ENCODE measurements around the gene ULBP3.

ULBP3 gene

GRCh38 chr6:150086026-150086425 lies 17.1 kb upstream of the ULBP3 start:
- H3K4me3 ChIP-seq (ENCODE audit: low read depth, low read length): no peak overlapping the region
- H3K79me2 ChIP-seq (ENCODE audit: control insufficient read depth, insufficient read depth, low read length, poor library complexity): no peaks in the 10 kb centered on the region
- H2BK120ac ChIP-seq (ENCODE audit: insufficient read depth, low read length, poor library complexity): no peak overlapping the region
- H4K8ac ChIP-seq (ENCODE audit: low read depth, low read length): no peak overlapping the region
- H4K12ac ChIP-seq (ENCODE audit: low read depth, low read length): no peak overlapping the region
- no peak overlapping the region for H2AK5ac ChIP-seq (ENCODE audit: low read length)
- no CpG with 5 or more reads among the region's 7 CpGs for WGBS (ENCODE audit: extremely low coverage, insufficient coverage, insufficient read length)
- H3K18ac ChIP-seq (ENCODE audit: low read length): no peak overlapping the region
- no peak overlapping the region for H4K91ac ChIP-seq (ENCODE audit: low read depth, low read length)
- H2AFZ ChIP-seq (ENCODE audit: insufficient read depth, low read length, poor library complexity): no peak overlapping the region
- no peak overlapping the region for H2BK5ac ChIP-seq (ENCODE audit: low read depth, low read length, poor library complexity)
- no peak overlapping the region for H2BK12ac ChIP-seq (ENCODE audit: low read length)
- H3K27ac ChIP-seq (ENCODE audit: low read depth, low read length): no peak overlapping the region
- H3K9me3 ChIP-seq (ENCODE audit: insufficient read depth, low read depth, low read length): no peaks in the 10 kb centered on the region
- H3K23ac ChIP-seq (ENCODE audit: low read length): no peak overlapping the region
- H3K27me3 ChIP-seq (ENCODE audit: insufficient read depth, low read length): no peaks in the 10 kb centered on the region
- no peak overlapping the region for H3K4ac ChIP-seq (ENCODE audit: low read depth, low read length)
- no peak overlapping the region for H3K14ac ChIP-seq (ENCODE audit: low read length)
- no peaks in the 10 kb centered on the region for H3K4me1 ChIP-seq (ENCODE audit: control insufficient read depth in 1 of 2, insufficient read depth in 2 of 2, low read length in 2 of 2)
- H3K4me2 ChIP-seq (ENCODE audit: low read length): no peak overlapping the region
- no peak overlapping the region for H3K9ac ChIP-seq (ENCODE audit: low read length)
- no peaks in the 10 kb centered on the region for H3K79me1 ChIP-seq (ENCODE audit: low read length)
- no peak for DNase-seq
- no peaks in the 10 kb centered on the region for H3K36me3 ChIP-seq (ENCODE audit: control insufficient read depth in 1 of 2, insufficient read depth in 2 of 2, low read length in 2 of 2)

- H3K9ac ChIP-seq (ENCODE audit: low read length): no peak overlapping the region
Measured at GRCh38 chr6:150084426-150084825, 15.5 kb upstream of the ULBP3 start.

GRCh38 chr6:150083839-150084238 lies 14.9 kb upstream of the ULBP3 start:
- no peak overlapping the region for H2BK120ac ChIP-seq (ENCODE audit: insufficient read depth, low read length, poor library complexity)
- no peak overlapping the region for H4K12ac ChIP-seq (ENCODE audit: low read depth, low read length)
- no peaks in the 10 kb centered on the region for H3K27me3 ChIP-seq (ENCODE audit: insufficient read depth, low read length)
- H4K91ac ChIP-seq (ENCODE audit: low read depth, low read length): no peak overlapping the region
- H3K79me1 ChIP-seq (ENCODE audit: low read length): no peaks in the 10 kb centered on the region
- no peak overlapping the region for H2AK5ac ChIP-seq (ENCODE audit: low read length)
- no peak overlapping the region for H4K8ac ChIP-seq (ENCODE audit: low read depth, low read length)
- H3K14ac ChIP-seq (ENCODE audit: low read length): no peak overlapping the region
- no peak overlapping the region for H3K23ac ChIP-seq (ENCODE audit: low read length)
- H3K4me1 ChIP-seq (ENCODE audit: control insufficient read depth in 1 of 2, insufficient read depth in 2 of 2, low read length in 2 of 2): no peaks in the 10 kb centered on the region
- no peak overlapping the region for H3K4me2 ChIP-seq (ENCODE audit: low read length)
- WGBS (ENCODE audit: extremely low coverage, insufficient coverage, insufficient read length): no CpG with 5 or more reads among the region's 3 CpGs
- H2AFZ ChIP-seq (ENCODE audit: insufficient read depth, low read length, poor library complexity): no peak overlapping the region
- H3K4me3 ChIP-seq (ENCODE audit: low read depth, low read length): no peak overlapping the region
- no peaks in the 10 kb centered on the region for H3K79me2 ChIP-seq (ENCODE audit: control insufficient read depth, insufficient read depth, low read length, poor library complexity)
- no peaks in the 10 kb centered on the region for H3K9me3 ChIP-seq (ENCODE audit: insufficient read depth, low read depth, low read length)
- DNase-seq: no peak
- no peak overlapping the region for H2BK5ac ChIP-seq (ENCODE audit: low read depth, low read length, poor library complexity)
- no peak overlapping the region for H3K4ac ChIP-seq (ENCODE audit: low read depth, low read length)
- no peak overlapping the region for H3K18ac ChIP-seq (ENCODE audit: low read length)
- H3K9ac ChIP-seq (ENCODE audit: low read length): no peak overlapping the region
- no peak overlapping the region for H3K27ac ChIP-seq (ENCODE audit: low read depth, low read length)
- no peak overlapping the region for H2BK12ac ChIP-seq (ENCODE audit: low read length)
- H3K36me3 ChIP-seq (ENCODE audit: control insufficient read depth in 1 of 2, insufficient read depth in 2 of 2, low read length in 2 of 2): no peaks in the 10 kb centered on the region

More at GRCh38 chr6:150084426-150084825, 15.5 kb upstream of the ULBP3 start:
- H3K4me2 ChIP-seq (ENCODE audit: low read length): no peak overlapping the region
- no peaks in the 10 kb centered on the region for H3K79me2 ChIP-seq (ENCODE audit: control insufficient read depth, insufficient read depth, low read length, poor library complexity)
- no CpG with 5 or more reads among the region's 7 CpGs for WGBS (ENCODE audit: extremely low coverage, insufficient coverage, insufficient read length)
- H3K27me3 ChIP-seq (ENCODE audit: insufficient read depth, low read length): no peaks in the 10 kb centered on the region
- no peak overlapping the region for H3K23ac ChIP-seq (ENCODE audit: low read length)
- H4K91ac ChIP-seq (ENCODE audit: low read depth, low read length): no peak overlapping the region
- no peak overlapping the region for H3K14ac ChIP-seq (ENCODE audit: low read length)
- H4K8ac ChIP-seq (ENCODE audit: low read depth, low read length): no peak overlapping the region
- no peak overlapping the region for H3K27ac ChIP-seq (ENCODE audit: low read depth, low read length)
- H2BK12ac ChIP-seq (ENCODE audit: low read length): no peak overlapping the region
- no peak overlapping the region for H3K4ac ChIP-seq (ENCODE audit: low read depth, low read length)
- no peak overlapping the region for H3K18ac ChIP-seq (ENCODE audit: low read length)
- no peak overlapping the region for H3K4me3 ChIP-seq (ENCODE audit: low read depth, low read length)
- H4K12ac ChIP-seq (ENCODE audit: low read depth, low read length): no peak overlapping the region
- H3K79me1 ChIP-seq (ENCODE audit: low read length): no peaks in the 10 kb centered on the region
- DNase-seq: no peak
- no peak overlapping the region for H2AFZ ChIP-seq (ENCODE audit: insufficient read depth, low read length, poor library complexity)
- H2BK120ac ChIP-seq (ENCODE audit: insufficient read depth, low read length, poor library complexity): no peak overlapping the region
- no peaks in the 10 kb centered on the region for H3K36me3 ChIP-seq (ENCODE audit: control insufficient read depth in 1 of 2, insufficient read depth in 2 of 2, low read length in 2 of 2)
- H2AK5ac ChIP-seq (ENCODE audit: low read length): no peak overlapping the region
- no peaks in the 10 kb centered on the region for H3K4me1 ChIP-seq (ENCODE audit: control insufficient read depth in 1 of 2, insufficient read depth in 2 of 2, low read length in 2 of 2)
- no peak overlapping the region for H2BK5ac ChIP-seq (ENCODE audit: low read depth, low read length, poor library complexity)
- no peaks in the 10 kb centered on the region for H3K9me3 ChIP-seq (ENCODE audit: insufficient read depth, low read depth, low read length)

GRCh38 chr6:150081702-150082101 lies 12.8 kb upstream of the ULBP3 start:
- no peak overlapping the region for H3K4me3 ChIP-seq (ENCODE audit: low read depth, low read length)
- H4K12ac ChIP-seq (ENCODE audit: low read depth, low read length): no peak overlapping the region
- no peak for DNase-seq
- H3K9ac ChIP-seq (ENCODE audit: low read length): no peak overlapping the region
- no peak overlapping the region for H3K4me2 ChIP-seq (ENCODE audit: low read length)
- WGBS (ENCODE audit: extremely low coverage, insufficient coverage, insufficient read length): no CpG with 5 or more reads among the region's 4 CpGs
- no peaks in the 10 kb centered on the region for H3K79me1 ChIP-seq (ENCODE audit: low read length)
- no peaks in the 10 kb centered on the region for H3K9me3 ChIP-seq (ENCODE audit: insufficient read depth, low read depth, low read length)
- no peak overlapping the region for H2BK5ac ChIP-seq (ENCODE audit: low read depth, low read length, poor library complexity)
- H3K79me2 ChIP-seq (ENCODE audit: control insufficient read depth, insufficient read depth, low read length, poor library complexity): no peaks in the 10 kb centered on the region
- no peak overlapping the region for H2AFZ ChIP-seq (ENCODE audit: insufficient read depth, low read length, poor library complexity)
- no peaks in the 10 kb centered on the region for H3K36me3 ChIP-seq (ENCODE audit: control insufficient read depth in 1 of 2, insufficient read depth in 2 of 2, low read length in 2 of 2)
- no peaks in the 10 kb centered on the region for H3K4me1 ChIP-seq (ENCODE audit: control insufficient read depth in 1 of 2, insufficient read depth in 2 of 2, low read length in 2 of 2)
- H2AK5ac ChIP-seq (ENCODE audit: low read length): no peak overlapping the region
- no peak overlapping the region for H3K18ac ChIP-seq (ENCODE audit: low read length)
- H2BK12ac ChIP-seq (ENCODE audit: low read length): no peak overlapping the region
- H3K27ac ChIP-seq (ENCODE audit: low read depth, low read length): no peak overlapping the region
- H2BK120ac ChIP-seq (ENCODE audit: insufficient read depth, low read length, poor library complexity): no peak overlapping the region
- H4K8ac ChIP-seq (ENCODE audit: low read depth, low read length): no peak overlapping the region
- no peak overlapping the region for H3K23ac ChIP-seq (ENCODE audit: low read length)
- H3K4ac ChIP-seq (ENCODE audit: low read depth, low read length): no peak overlapping the region
- no peak overlapping the region for H3K14ac ChIP-seq (ENCODE audit: low read length)
- no peaks in the 10 kb centered on the region for H3K27me3 ChIP-seq (ENCODE audit: insufficient read depth, low read length)
- no peak overlapping the region for H4K91ac ChIP-seq (ENCODE audit: low read depth, low read length)
